OCI-LY1 (cell line): ENCODE measurements around the gene AK6.

ENCODE experiments used
- EZH2 ChIP-seq: fragments of 200-600 bp; sonication (generic), shearing (Covaris generic); IDR thresholded peaks from 2 replicates; pipeline ENCODE4 v1.8.0; 2017; ENCODE audit warnings: borderline replicate concordance, mixed run types, mild to moderate bottlenecking, antibody characterized with exemption, low read length, moderate library complexity, mixed read lengths
- TF ChIP-seq, protein P1 (sequence below): fragments of 200-600 bp; sonication (generic), shearing (Covaris generic); IDR thresholded peaks from 2 replicates; pipeline ENCODE4 v1.5.1; 2017; ENCODE audit warnings: mild to moderate bottlenecking, antibody characterized with exemption, low read length, moderate library complexity, mixed read lengths

- TF ChIP-seq EZH2, result no peak
- TF ChIP-seq, protein P1, sequence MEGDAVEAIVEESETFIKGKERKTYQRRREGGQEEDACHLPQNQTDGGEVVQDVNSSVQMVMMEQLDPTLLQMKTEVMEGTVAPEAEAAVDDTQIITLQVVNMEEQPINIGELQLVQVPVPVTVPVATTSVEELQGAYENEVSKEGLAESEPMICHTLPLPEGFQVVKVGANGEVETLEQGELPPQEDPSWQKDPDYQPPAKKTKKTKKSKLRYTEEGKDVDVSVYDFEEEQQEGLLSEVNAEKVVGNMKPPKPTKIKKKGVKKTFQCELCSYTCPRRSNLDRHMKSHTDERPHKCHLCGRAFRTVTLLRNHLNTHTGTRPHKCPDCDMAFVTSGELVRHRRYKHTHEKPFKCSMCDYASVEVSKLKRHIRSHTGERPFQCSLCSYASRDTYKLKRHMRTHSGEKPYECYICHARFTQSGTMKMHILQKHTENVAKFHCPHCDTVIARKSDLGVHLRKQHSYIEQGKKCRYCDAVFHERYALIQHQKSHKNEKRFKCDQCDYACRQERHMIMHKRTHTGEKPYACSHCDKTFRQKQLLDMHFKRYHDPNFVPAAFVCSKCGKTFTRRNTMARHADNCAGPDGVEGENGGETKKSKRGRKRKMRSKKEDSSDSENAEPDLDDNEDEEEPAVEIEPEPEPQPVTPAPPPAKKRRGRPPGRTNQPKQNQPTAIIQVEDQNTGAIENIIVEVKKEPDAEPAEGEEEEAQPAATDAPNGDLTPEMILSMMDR, result no peak
Observed at GRCh38 chr5:69372394-69372793, 3.1 kb upstream of the AK6 start.
